GM19467 (cell line): Measurements from ENCODE around the gene ZNF546.

Experiments used
- ATAC-seq: cut with Tn5 transposase; IDR thresholded peaks from one replicate; pipeline ENCODE4 v1.9.1; 2021; ENCODE audit warnings: mild to moderate bottlenecking, moderate library complexity; ENCODE audit not compliant: unreplicated experiment

ZNF546 gene

DNA sequence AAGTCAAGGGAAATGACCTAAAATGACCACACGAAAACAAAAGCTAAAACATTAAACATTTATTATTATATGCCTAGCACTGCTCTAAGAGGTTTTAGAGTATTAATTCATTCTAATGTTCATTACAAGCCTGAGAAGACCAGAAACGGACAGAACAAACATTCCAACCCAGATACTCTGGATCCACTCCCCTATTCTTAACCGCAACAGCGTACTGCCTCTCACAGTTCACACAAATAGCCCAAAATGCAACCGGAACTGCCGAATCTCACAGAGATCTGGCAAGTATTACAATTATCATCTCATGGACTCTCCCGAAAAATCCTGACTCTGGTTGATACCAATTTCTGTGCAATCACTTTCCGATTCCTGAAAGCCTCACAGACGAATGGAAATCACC, 57.8 kb downstream of the ZNF546 start:
- ATAC-seq = no peak

- no peak for ATAC-seq
Observed at GRCh38 chr19:40055049-40055448, 58.2 kb downstream of the ZNF546 start.

- ATAC-seq = peak; percentile 86
Observed at GRCh38 chr19:40055832-40056504, 59.1 kb downstream of the ZNF546 start, which contains the start of gene ZNF780B. ZNF780B (minus strand) TSS chr19:40056231; CDS start chr19:40050332, 5,899 bp downstream.

- no peak for ATAC-seq
Observed at GRCh38 chr19:40056505-40056904, 59.6 kb downstream of the ZNF546 start.

DNA sequence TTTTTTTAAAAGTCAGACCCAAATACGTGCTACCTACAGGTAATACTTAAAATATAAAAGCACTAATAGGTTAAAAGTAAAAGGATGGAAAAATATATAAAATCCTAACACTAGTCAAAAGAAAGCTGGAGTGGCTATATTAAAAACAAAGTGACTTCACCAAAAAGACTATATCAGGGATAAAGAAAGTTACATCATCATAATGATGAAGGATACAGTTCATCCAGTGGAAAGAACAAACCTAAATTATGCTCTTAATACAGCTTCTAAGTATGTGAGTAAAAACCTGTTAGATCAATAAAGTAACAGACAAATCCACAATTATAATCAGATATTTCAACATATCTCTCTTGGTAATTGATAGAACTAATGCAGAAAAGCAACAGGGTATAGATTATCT, 60.3 kb downstream of the ZNF546 start:
- ATAC-seq = no peak

GRCh38 chr19:40059624-40060023, 62.8 kb downstream of the ZNF546 start:
- no peak for ATAC-seq

- no peak for ATAC-seq
Observed at GRCh38 chr19:40070058-40070457, 73.2 kb downstream of the ZNF546 start.
